ENCODE data around the gene ZSCAN18. TPM values are rescaled to one million over a fixed set of nuclear protein-coding genes. Genes with fewer than 3 reads are reported as not detected.

ZSCAN18 gene
- total RNA-seq, 1 experiment from 2014 or later = not detected

- POLR2A ChIA-PET = no interaction called here
- CTCF ChIA-PET = no interaction called here
- no peaks in the 10 kb centered on the region for H3K36me3 Mint-ChIP-seq (ENCODE audit: insufficient read depth, unreplicated experiment)
- intact Hi-C loops (cut with micrococcal nuclease) = no loop called here
- TF ChIP-seq CTCF (IDR thresholded peaks at IDR 0.05; ENCODE audit: unreplicated experiment) = no peak
- H3K27me3 Mint-ChIP-seq (ENCODE audit: insufficient read depth, unreplicated experiment) = no peaks in the 10 kb centered on the region
- no TSS peak for BruUV-seq (replicated peaks)
- peaks cover 30% of the 10 kb centered on the region for H3K9me3 Mint-ChIP-seq (ENCODE audit: unreplicated experiment)
- H3K4me3 Mint-ChIP-seq (ENCODE audit: unreplicated experiment) = no peak overlapping the region
- no peak overlapping the region for H3K27ac Mint-ChIP-seq (ENCODE audit: low read depth, unreplicated experiment)
- H3K4me1 Mint-ChIP-seq (ENCODE audit: insufficient read depth, unreplicated experiment) = no peaks in the 10 kb centered on the region
- DNase-seq (ENCODE audit: unreplicated experiment) = no peak
These were observed 62.2 kb downstream of the ZSCAN18 start for GRCh38 chr19:58035863-58036262.

GRCh38 chr19:58034477-58034793 is 63.6 kb downstream of the ZSCAN18 start:
- TF ChIP-seq CTCF (IDR thresholded peaks at IDR 0.05; ENCODE audit: unreplicated experiment) = no peak
- Mint-ChIP-seq H3K4me1 (ENCODE audit: insufficient read depth, unreplicated experiment) (no peaks in the 10 kb centered on the region), H3K27me3 (ENCODE audit: insufficient read depth, unreplicated experiment) (no peaks in the 10 kb centered on the region), H3K27ac (ENCODE audit: low read depth, unreplicated experiment) (no peak overlapping the region), H3K4me3 (ENCODE audit: unreplicated experiment) (no peak overlapping the region), H3K9me3 (ENCODE audit: unreplicated experiment) (peaks cover 34% of the 10 kb centered on the region), H3K36me3 (ENCODE audit: insufficient read depth, unreplicated experiment) (no peaks in the 10 kb centered on the region)
- ChIA-PET POLR2A (no interaction called here), CTCF (no interaction called here)
- BruUV-seq (replicated peaks) = no TSS peak
- DNase-seq (ENCODE audit: unreplicated experiment) = no peak
- intact Hi-C loops (cut with micrococcal nuclease) = no loop called here

Other genes starting within 250 kb of the ZSCAN18 start
- gene ZNF587, start 248.4 kb downstream of the ZSCAN18 start, total RNA-seq (2022) = 32.4 and 34.2 TPM in 2 replicates
- 3.1 and 4.0 TPM in 2 replicates for gene ZNF814, start 209.2 kb downstream of the ZSCAN18 start, total RNA-seq (2022)
- 8.8 and 11.4 TPM in 2 replicates for gene ZNF417, start 181.6 kb downstream of the ZSCAN18 start, total RNA-seq (2022)
- not detected in 2 replicates for gene ZNF418, start 162.8 kb downstream of the ZSCAN18 start, total RNA-seq (2022)
- gene ZNF256, start 150.5 kb downstream of the ZSCAN18 start, total RNA-seq (2022) = 0.54 and 0.69 TPM in 2 replicates
- not detected in 2 replicates for gene C19orf18, start 123.7 kb downstream of the ZSCAN18 start, total RNA-seq (2022)
- 0.71 and 0.98 TPM in 2 replicates for gene ZNF606, start 95.4 kb downstream of the ZSCAN18 start, total RNA-seq (2022)
- not detected in 2 replicates for gene ZSCAN1, start 64.2 kb downstream of the ZSCAN18 start, total RNA-seq (2022)
- gene ZNF135, start 38.9 kb downstream of the ZSCAN18 start, total RNA-seq (2022) = not detected in 2 replicates
- gene ZNF329, start 52.6 kb upstream of the ZSCAN18 start, total RNA-seq (2022) = 2.8 and 2.9 TPM in 2 replicates
- 21.1 and 27.1 TPM in 2 replicates for gene ZNF274, start 84.8 kb upstream of the ZSCAN18 start, total RNA-seq (2022)
- 39.4 and 42.3 TPM in 2 replicates for gene ZNF544, start 130.7 kb upstream of the ZSCAN18 start, total RNA-seq (2022)
- gene ZNF8, start 180.7 kb upstream of the ZSCAN18 start, total RNA-seq (2022) = 4.9 and 5.1 TPM in 2 replicates
- 63.1 and 64.6 TPM in 2 replicates for gene ERVK3-1, start 207.1 kb upstream of the ZSCAN18 start, total RNA-seq (2022)
- 3.8 and 4.7 TPM in 2 replicates for gene ZSCAN22, start 228.8 kb upstream of the ZSCAN18 start, total RNA-seq (2022)